A549 (cell line): ENCODE data around the gene F2RL3. TPM values are rescaled to one million over a fixed set of nuclear protein-coding genes. Genes with fewer than 3 reads are reported as not detected.

Experiments
- ATAC-seq, 2 experiments: fragments of 200-7000 bp in 1 of 2; fragments of >200 bp in 1 of 2; cut with Nextera tagmentation in 1 of 2; cut with Tn5 transposase in 1 of 2; 3 replicates each; pipeline versions ENCODE4 v1.8.0 to v1.9.1; 2018 to 2020; ENCODE audit warnings: mild to moderate bottlenecking in 1 of 2, moderate library complexity in 1 of 2
- CTCF ChIA-PET: fragments of 300-600 bp; sonication (Branson Sonifier 250); formaldehyde crosslinking; extraction: SDS; loops from one replicate; lab custom pipeline; 2021; ENCODE audit warnings: antibody characterized with exemption, inconsistent platforms; lab: Yijun Ruan, JAX
- POLR2A ChIA-PET: fragments of 350-600 bp; formaldehyde crosslinking; extraction: SDS; loops from one replicate; lab custom pipeline; 2021; ENCODE audit warnings: antibody characterized with exemption, inconsistent platforms; lab: Yijun Ruan, JAX
- DNase-seq, 2 experiments: peaks; one replicate each; pipeline versions ENCODE4 v3.0.0 to v3.0.0-alpha.2; 2011 to 2016; ENCODE audit warnings: low read depth in 1 of 2, low spot score in 1 of 2
- FAIRE-seq: peaks from 2 replicates; lab custom pipeline; 2011; peaks lifted over from hg19 to GRCh38; lab: Jason Lieb, UNC
- H3K27ac ChIP-seq, 2 experiments: fragments of >200 bp; sonication (Bioruptor Twin); formaldehyde crosslinking; 3 replicates each; pipeline ENCODE4 v1.5.1; 2016 to 2017
- H3K4me1 ChIP-seq: fragments of >200 bp; sonication (Bioruptor Twin); formaldehyde crosslinking; 3 replicates; pipeline ENCODE4 v1.6.1; 2016
- H3K4me2 ChIP-seq: fragments of >200 bp; sonication (Bioruptor Twin); formaldehyde crosslinking; 3 replicates; pipeline ENCODE4 v1.6.1; 2016
- H3K4me3 ChIP-seq: fragments of >200 bp; sonication (Bioruptor Twin); formaldehyde crosslinking; 3 replicates; pipeline ENCODE4 v1.5.1; 2016
- H3K9me3 ChIP-seq: fragments of >200 bp; sonication (Bioruptor Twin); formaldehyde crosslinking; 3 replicates; pipeline ENCODE4 v1.6.1; 2016
- ATOH8 ChIP-seq: fragments of 250-450 bp; sonication (Bioruptor Pico); IDR thresholded peaks from 2 replicates; pipeline ENCODE4 v1.5.0; 2020; ENCODE audit warnings: low read depth, mild to moderate bottlenecking, moderate library complexity
- BCL3 ChIP-seq: fragments of >200 bp; sonication (Bioruptor Twin); formaldehyde crosslinking; IDR thresholded peaks from 3 replicates; pipeline ENCODE4 v1.6.1; 2016
- BHLHE40 ChIP-seq: IDR thresholded peaks from 2 replicates; pipeline ENCODE4 v1.6.1; 2012; ENCODE audit warnings: low read depth, low read length, inconsistent platforms
- CBX2 ChIP-seq: fragments of 200-600 bp; sonication (generic); IDR thresholded peaks from 2 replicates; pipeline ENCODE4 v1.6.1; 2016; ENCODE audit warnings: low read depth, mild to moderate bottlenecking, borderline replicate concordance
- CBX8 ChIP-seq: fragments of 200-600 bp; sonication (generic); IDR thresholded peaks from 2 replicates; pipeline ENCODE4 v1.6.1; 2016
- E2F6 ChIP-seq: IDR thresholded peaks from 2 replicates; pipeline ENCODE4 v1.6.1; 2012; ENCODE audit warnings: low read depth, borderline replicate concordance
- ELK1 ChIP-seq: fragments of 150-350 bp; IDR thresholded peaks from 2 replicates; pipeline ENCODE4 v1.6.1; 2014; ENCODE audit warnings: low read depth, mild to moderate bottlenecking, low read length
- ESRRA ChIP-seq: fragments of 150-350 bp; IDR thresholded peaks from 2 replicates; pipeline ENCODE4 v1.6.1; 2014; ENCODE audit warnings: mild to moderate bottlenecking, low read length, borderline replicate concordance
- FOSB ChIP-seq: fragments of 250-450 bp; sonication (Bioruptor Pico); IDR thresholded peaks from 2 replicates; pipeline ENCODE4 v1.5.0; 2020; ENCODE audit warnings: mild to moderate bottlenecking, moderate library complexity
- FOSL2 ChIP-seq, 2 experiments: fragments of 450-650 bp in 1 of 2; fragments of >200 bp in 1 of 2; sonication (Bioruptor Twin) in 1 of 2; formaldehyde crosslinking; IDR thresholded peaks; 2 replicates each; pipeline versions ENCODE4 v1.5.0 to v1.6.1; 2016 to 2020; ENCODE audit warnings: mild to moderate bottlenecking in 1 of 2, moderate library complexity in 1 of 2
- FOXS1 ChIP-seq: fragments of 250-450 bp; sonication (Bioruptor Pico); IDR thresholded peaks from 2 replicates; pipeline ENCODE4 v1.5.0; 2020; ENCODE audit warnings: mild to moderate bottlenecking, moderate library complexity
- GATA3 ChIP-seq: IDR thresholded peaks from 2 replicates; pipeline ENCODE4 v1.6.1; 2012; ENCODE audit warnings: borderline replicate concordance
- HMGXB4 ChIP-seq: fragments of 250-450 bp; sonication (Bioruptor Pico); IDR thresholded peaks from 2 replicates; pipeline ENCODE4 v1.5.0; 2021; ENCODE audit warnings: mild to moderate bottlenecking, moderate library complexity, borderline replicate concordance
- JUNB ChIP-seq: fragments of >200 bp; sonication (Bioruptor Twin); formaldehyde crosslinking; IDR thresholded peaks from 2 replicates; pipeline ENCODE4 v1.6.1; 2016
- KDM1A ChIP-seq: fragments of 200-600 bp; sonication (generic); IDR thresholded peaks from 2 replicates; pipeline ENCODE4 v1.6.1; 2016; ENCODE audit warnings: low read depth, mild to moderate bottlenecking
- MAFK ChIP-seq: fragments of 450-650 bp; IDR thresholded peaks from 2 replicates; pipeline ENCODE4 v1.6.1; 2014; ENCODE audit not compliant: partially characterized antibody
- MYC ChIP-seq: IDR thresholded peaks from 2 replicates; pipeline ENCODE4 v1.6.1; 2012; ENCODE audit warnings: mild to moderate bottlenecking, inconsistent platforms, low read length, improper control_type of control experiment, borderline replicate concordance
- NFE2L2 ChIP-seq: fragments of 150-350 bp; conservative IDR thresholded peaks from 2 replicates; pipeline ENCODE4 v1.6.1; 2014; ENCODE audit warnings: low read length
- POLR2AphosphoS2 ChIP-seq: conservative IDR thresholded peaks from 2 replicates; pipeline ENCODE4 v1.6.1; 2012; ENCODE audit warnings: low read length, improper control_type of control experiment, inconsistent platforms
- RAD21 ChIP-seq, 2 experiments: fragments of >200 bp in 1 of 2; sonication (Bioruptor Twin) in 1 of 2; formaldehyde crosslinking in 1 of 2; IDR thresholded peaks in 1 of 2; conservative IDR thresholded peaks in 1 of 2; 2 replicates in 1 of 2; 3 replicates in 1 of 2; pipeline ENCODE4 v1.6.1; 2012 to 2018; ENCODE audit warnings: inconsistent platforms in 1 of 2
- RCOR1 ChIP-seq: fragments of 150-350 bp; IDR thresholded peaks from 2 replicates; pipeline ENCODE4 v1.6.1; 2014; ENCODE audit warnings: antibody characterized with exemption, low read length, low read depth
- RFX5 ChIP-seq: fragments of 450-650 bp; IDR thresholded peaks from 2 replicates; pipeline ENCODE4 v1.7.1; 2014; ENCODE audit warnings: antibody characterized with exemption, mild to moderate bottlenecking, moderate library complexity
- RNF2 ChIP-seq: fragments of 200-600 bp; sonication (generic); IDR thresholded peaks from 2 replicates; pipeline ENCODE4 v1.6.1; 2016; ENCODE audit warnings: low read depth, mild to moderate bottlenecking, antibody characterized with exemption, moderate library complexity, borderline replicate concordance
- SMC3 ChIP-seq: fragments of >200 bp; sonication (Bioruptor Twin); formaldehyde crosslinking; IDR thresholded peaks from 3 replicates; pipeline ENCODE4 v1.6.1; 2018; ENCODE audit warnings: inconsistent platforms
- SREBF2 ChIP-seq: fragments of 450-650 bp; IDR thresholded peaks from 2 replicates; pipeline ENCODE4 v1.6.1; 2014; ENCODE audit warnings: mild to moderate bottlenecking, moderate library complexity
- USF2 ChIP-seq: fragments of 450-650 bp; IDR thresholded peaks from 2 replicates; pipeline ENCODE4 v1.6.1; 2014; ENCODE audit warnings: antibody characterized with exemption
- WGBS: methylation state at CpG from one replicate; pipeline ENCODE4 v1.1.6; 2017; ENCODE audit errors: missing lambda C conversion rate; 5-methylcytosine and 5-hydroxymethylcytosine counted together
- polyA plus RNA-seq, 4 experiments: library from polyadenylated mRNA; depleted of rRNA in 3 of 4; stranded (reverse); fragments of >200 nt; fragmentation: RNase III in 1 of 4; extraction: RNeasy Plus Mini Kit Qiagen cat#74134 plus additional on column Dnase treatment in 1 of 4; gene quantifications; 2 replicates in 3 of 4; 3 replicates in 1 of 4; pipeline ENCODE4 v1.2.3, GENCODE V29; 2011 to 2017

F2RL3 gene
- polyA plus RNA-seq, 2 of the 4 experiments (the other 2 are of a cell fraction) = not detected

GRCh38 chr19:16853066-16853465, 35.7 kb upstream of the F2RL3 start:
- 95% methylated on average over 6 of the region's 7 CpGs for WGBS
- H3K4me3 ChIP-seq = no peak overlapping the region
- FAIRE-seq (no peak), DNase-seq (no peak), ATAC-seq (no peak)
- ChIA-PET CTCF (no interaction called here), POLR2A (no interaction called here)
- H3K9me3 ChIP-seq = no peaks in the 10 kb centered on the region
- peaks cover 27% of the 10 kb centered on the region for H3K4me1 ChIP-seq
- TF ChIP-seq FOXS1 (CRISPR knock-in tag) (no peak), RAD21 (conservative IDR thresholded peaks at IDR 0.05 in 1 of 2, IDR thresholded peaks at IDR 0.05 in 1 of 2) (no peak), FOSB (CRISPR knock-in tag) (no peak), BHLHE40 (no peak)
- no peak overlapping the region for H3K4me2 ChIP-seq
- no peak overlapping the region for H3K27ac ChIP-seq

- POLR2A ChIA-PET = no interaction called here
- TF ChIP-seq FOSL2 (IDR thresholded peaks at IDR 0.05) = no peak
- no peak for TF ChIP-seq FOSL2 (CRISPR knock-in tag; IDR thresholded peaks at IDR 0.05)
- TF ChIP-seq USF2 = no peak
- no peak for TF ChIP-seq CBX8
- TF ChIP-seq ESRRA = no peak
- no peak for TF ChIP-seq MYC
- TF ChIP-seq RFX5 = no peak
- no peak for TF ChIP-seq POLR2AphosphoS2
- no peak for TF ChIP-seq NFE2L2
- TF ChIP-seq HMGXB4 (CRISPR knock-in tag) = no peak
- TF ChIP-seq JUNB = no peak
- no peak for TF ChIP-seq RCOR1
- no peak for TF ChIP-seq CBX2
- no peak for TF ChIP-seq BCL3
- TF ChIP-seq KDM1A = no peak
- TF ChIP-seq, all 56 proteins: peak for 0
- no peak for DNase-seq
Observed at GRCh38 chr19:16856091-16856490, 32.7 kb upstream of the F2RL3 start.

GRCh38 chr19:16859626-16860025, 29.2 kb upstream of the F2RL3 start:
- H3K27ac ChIP-seq = no peak overlapping the region
- ChIA-PET CTCF (interaction anchor here (0.7 kb wide), 1 partner anchor 32 kb away, joined by 4 read pairs; no protein-coding TSS in a partner anchor), POLR2A (no interaction called here)
- ATAC-seq = no peak
- no peak overlapping the region for H3K4me3 ChIP-seq
- no peak for DNase-seq
- no peaks in the 10 kb centered on the region for H3K9me3 ChIP-seq
- H3K4me2 ChIP-seq = no peak overlapping the region
- no peak for FAIRE-seq
- 100% methylated on average over 1 of the region's 7 CpGs for WGBS
- H3K4me1 ChIP-seq = no peaks in the 10 kb centered on the region
- TF ChIP-seq MAFK (no peak), GATA3 (no peak), BCL3 (no peak), ESRRA (no peak), SMC3 (no peak), RAD21 (conservative IDR thresholded peaks at IDR 0.05 in 1 of 2, IDR thresholded peaks at IDR 0.05 in 1 of 2) (no peak), E2F6 (no peak), BHLHE40 (no peak), SREBF2 (no peak), RNF2 (no peak), JUNB (no peak), FOSL2 (IDR thresholded peaks at IDR 0.05) (no peak), FOSL2 (CRISPR knock-in tag; IDR thresholded peaks at IDR 0.05) (no peak), ELK1 (no peak), ATOH8 (CRISPR knock-in tag) (no peak)

More at GRCh38 chr19:16856091-16856490, 32.7 kb upstream of the F2RL3 start:
- H3K4me1 ChIP-seq = no peaks in the 10 kb centered on the region; the same call in 2 of the 3 replicates
- no peak for FAIRE-seq
- H3K9me3 ChIP-seq = no peaks in the 10 kb centered on the region
- H3K4me2 ChIP-seq = no peak overlapping the region
- no peak for ATAC-seq
- CTCF ChIA-PET = no interaction called here
- WGBS = 92% methylated on average over 6 of the region's 9 CpGs
- H3K4me3 ChIP-seq = no peak overlapping the region
- H3K27ac ChIP-seq = no peak overlapping the region
